Coronary artery (tissue), 2 donors: Measurements from ENCODE around the gene ANKRD11.
"Not testable (repeated sequence)": the region's sequence is repeated elsewhere in the genome, so short reads cannot be mapped to it uniquely, and the experiment has no call there.

Experiments
- DNase-seq: peaks from one replicate; pipeline ENCODE4 v3.0.0-alpha.2; 2017; ENCODE audit warnings: low spot score
- H3K27ac ChIP-seq, 2 donors: fragments of 200-600 bp; sonication (generic); one replicate each; pipeline ENCODE4 v1.5.1; 2016 to 2019
- H3K4me3 ChIP-seq: fragments of 200-600 bp; sonication (generic); 2 replicates; pipeline ENCODE4 v1.5.1; 2016; ENCODE audit warnings: mild to moderate bottlenecking, moderate library complexity
- CTCF ChIP-seq: fragments of 200-600 bp; sonication (generic); IDR thresholded peaks from one replicate; pipeline ENCODE4 v1.5.1; 2019; ENCODE audit warnings: antibody characterized with exemption

Gene ANKRD11

GRCh38 chr16:89437251-89437987, 52.9 kb downstream of the ANKRD11 start:
- DNase-seq = no peak
- H3K4me3 ChIP-seq = no peak overlapping the region
- TF ChIP-seq CTCF = no peak
- H3K27ac ChIP-seq = no peak overlapping the region

- H3K27ac ChIP-seq = no peak overlapping the region
- DNase-seq = no peak
Observed at GRCh38 chr16:89436366-89436765, 54.0 kb downstream of the ANKRD11 start.

GRCh38 chr16:89435059-89435458, 55.3 kb downstream of the ANKRD11 start:
- not testable (repeated sequence) for DNase-seq, H3K4me3 ChIP-seq, H3K27ac ChIP-seq

More at GRCh38 chr16:89436366-89436765, 54.0 kb downstream of the ANKRD11 start:
- no peak for TF ChIP-seq CTCF
- no peak overlapping the region for H3K4me3 ChIP-seq

GRCh38 chr16:89434490-89434889, 55.9 kb downstream of the ANKRD11 start:
- DNase-seq = no peak
- H3K4me3 ChIP-seq = no peak overlapping the region
- TF ChIP-seq CTCF = no peak
- H3K27ac ChIP-seq = no peak overlapping the region

GRCh38 chr16:89433363-89433984, 56.9 kb downstream of the ANKRD11 start:
- DNase-seq, H3K27ac ChIP-seq: not testable (repeated sequence)

GRCh38 chr16:89431630-89432029, 58.7 kb downstream of the ANKRD11 start:
- no peak overlapping the region for H3K27ac ChIP-seq
- no peak for TF ChIP-seq CTCF
- H3K4me3 ChIP-seq = no peak overlapping the region
- DNase-seq = no peak

More at GRCh38 chr16:89433363-89433984, 56.9 kb downstream of the ANKRD11 start:
- not testable (repeated sequence) for H3K4me3 ChIP-seq

- H3K27ac ChIP-seq = no peak overlapping the region
- DNase-seq = no peak
- no peak overlapping the region for H3K4me3 ChIP-seq
Observed at GRCh38 chr16:89431158-89431584, 59.2 kb downstream of the ANKRD11 start.

More at GRCh38 chr16:89431158-89431584, 59.2 kb downstream of the ANKRD11 start:
- no peak for TF ChIP-seq CTCF
